ENCODE results near the gene PPP1CC.

DNA sequence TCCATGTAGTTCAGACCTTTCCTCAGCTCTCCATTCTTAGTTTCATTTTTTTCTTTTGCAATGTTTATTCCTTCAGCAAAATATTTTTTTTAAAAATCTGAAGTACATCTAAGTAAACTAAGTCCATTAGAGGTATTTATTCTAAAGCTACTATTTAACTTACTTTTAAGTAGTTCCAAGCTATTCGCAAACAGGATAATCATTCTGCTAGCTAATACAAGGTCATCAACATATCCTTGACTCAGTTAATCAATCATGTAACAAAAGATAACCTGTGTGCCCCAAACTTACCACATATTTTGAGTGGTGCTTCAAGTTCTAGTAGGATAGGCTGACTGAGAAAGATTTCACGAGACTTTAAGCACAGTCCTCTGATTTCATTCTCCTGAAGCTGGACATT is 11.2 kb downstream of the PPP1CC start:
- no peak for TF ChIP-seq CTCF (IDR thresholded peaks at IDR 0.05)
- TF ChIP-seq POLR2A (IDR thresholded peaks at IDR 0.05), result no peak

Measured in body of pancreas (tissue), 4 donors.